Embryonic facial prominence (tissue), 1 donor: ENCODE measurements around the gene PRKCI.
"Not testable (repeated sequence)": the region's sequence is repeated elsewhere in the genome, so short reads cannot be mapped to it uniquely, and the experiment has no call there.

Experiments used
- DNase-seq: peaks from one replicate; pipeline ENCODE4 v3.0.0-alpha.2; 2016; ENCODE audit errors: extremely low spot score

Gene PRKCI

DNA sequence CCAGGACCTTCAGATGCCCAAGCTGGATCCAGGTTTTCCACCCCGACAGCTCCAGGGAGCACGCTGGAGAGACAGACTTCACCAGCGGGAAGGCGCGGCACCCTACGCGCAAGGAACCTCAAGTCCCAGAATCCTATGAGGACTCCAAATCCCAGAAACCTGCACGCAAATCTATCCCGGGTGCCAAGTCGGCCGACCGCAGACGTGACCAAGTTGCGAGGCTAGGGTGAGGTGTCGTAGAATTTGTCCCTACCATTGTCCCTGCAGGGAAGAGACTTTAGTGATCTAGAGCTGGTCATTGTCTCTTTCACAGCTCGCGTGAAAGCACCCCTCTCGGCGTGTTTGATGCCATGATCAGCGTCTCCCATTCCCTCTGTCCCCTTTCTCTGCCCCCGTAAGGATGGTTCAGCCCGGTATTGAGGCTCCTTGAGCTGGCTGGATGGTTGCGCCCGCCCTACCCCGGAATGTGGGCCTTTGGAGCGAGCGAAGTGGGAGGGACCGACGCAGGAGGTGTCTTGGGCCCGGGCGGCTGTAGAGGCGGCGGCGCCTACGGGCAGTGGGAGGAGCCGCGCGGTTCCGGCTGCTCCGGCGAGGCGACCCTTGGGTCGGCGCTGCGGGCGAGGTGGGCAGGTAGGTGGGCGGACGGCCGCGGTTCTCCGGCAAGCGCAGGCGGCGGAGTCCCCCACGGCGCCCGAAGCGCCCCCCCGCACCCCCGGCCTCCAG is at the start of gene PRKCI:
Gene PRKCI (plus strand): TSS at position 501 of the 723 bp plus-strand sequence. CDS start 246 bp downstream, outside the sequence.
- DNase-seq = peak; percentile 96

DNA sequence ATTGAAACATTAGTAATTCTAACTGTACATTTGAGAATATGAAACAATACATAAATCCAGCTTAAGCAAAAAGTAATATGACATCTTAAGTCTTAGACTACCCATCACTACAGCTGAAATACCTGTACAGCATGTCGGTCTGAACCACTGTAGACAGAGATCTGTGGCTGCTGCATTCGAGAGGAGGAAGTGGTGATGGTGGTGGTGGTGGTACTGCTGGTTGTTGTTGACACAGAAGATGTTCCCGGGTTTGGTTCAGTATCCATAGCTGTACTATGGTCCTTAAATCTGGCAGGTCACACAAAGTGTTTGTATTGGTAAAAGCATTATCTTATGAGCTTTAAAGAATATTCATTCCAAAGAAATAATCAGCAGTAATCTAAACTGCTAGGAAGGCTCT is 43.6 kb upstream of the PRKCI start:
- DNase-seq = no peak

DNA sequence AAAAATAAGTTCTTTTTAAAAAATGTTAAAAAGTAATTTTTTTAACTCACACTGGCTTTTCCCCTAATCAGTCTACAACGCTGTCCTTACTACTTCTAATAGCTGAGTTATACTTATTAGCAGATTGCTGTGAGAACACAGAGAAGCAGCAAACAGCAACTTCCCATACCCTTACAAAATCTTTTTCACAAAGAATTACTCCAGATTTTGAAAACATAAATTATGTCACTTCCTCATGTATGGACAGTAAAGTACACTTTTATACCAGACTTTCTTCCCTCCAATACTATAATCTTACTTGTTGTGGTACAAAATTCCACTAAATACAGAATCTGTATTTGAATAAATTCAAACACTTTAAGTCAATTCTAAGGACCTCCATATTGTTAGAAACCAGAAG is 42.8 kb upstream of the PRKCI start:
- DNase-seq = no peak

DNA sequence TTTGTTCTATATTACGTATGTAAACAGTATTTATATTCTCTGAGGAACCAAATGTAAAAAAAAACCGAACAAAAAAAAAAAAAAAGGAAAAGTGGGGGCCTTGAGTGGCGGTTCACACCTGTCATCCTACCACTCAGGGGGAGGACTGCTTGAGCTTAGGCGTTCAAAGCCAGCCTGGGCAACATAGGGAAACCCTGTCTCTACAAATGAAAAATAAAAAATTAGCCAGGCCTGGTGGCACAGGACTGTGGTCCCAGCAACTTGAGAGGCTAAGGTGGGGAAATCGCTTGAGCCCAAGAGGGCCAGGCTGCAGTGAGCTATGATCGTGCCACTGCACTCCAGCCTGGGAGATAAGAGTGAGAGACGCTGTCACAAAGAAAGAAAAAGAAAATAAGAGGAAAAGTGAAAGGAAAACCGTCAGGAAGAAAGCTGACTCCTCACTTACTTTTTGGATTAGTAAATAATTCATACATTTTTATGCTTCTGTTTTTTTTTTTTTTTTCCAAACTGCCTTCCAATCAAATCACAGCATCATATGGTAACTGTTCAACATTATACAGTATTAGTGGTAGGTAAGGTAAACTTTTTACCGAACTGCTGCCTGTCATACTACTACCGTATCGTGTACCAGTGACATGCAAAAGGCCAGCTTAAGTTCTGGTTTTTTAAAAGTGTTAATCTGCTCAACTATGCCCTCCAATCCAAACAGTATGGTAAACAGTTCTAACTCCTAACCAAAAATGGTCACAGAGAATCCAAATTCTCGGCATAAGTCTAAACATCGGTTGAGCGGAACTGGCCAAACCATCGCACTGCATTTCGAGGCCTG is 41.9 kb upstream of the PRKCI start:
- DNase-seq = no peak

DNA sequence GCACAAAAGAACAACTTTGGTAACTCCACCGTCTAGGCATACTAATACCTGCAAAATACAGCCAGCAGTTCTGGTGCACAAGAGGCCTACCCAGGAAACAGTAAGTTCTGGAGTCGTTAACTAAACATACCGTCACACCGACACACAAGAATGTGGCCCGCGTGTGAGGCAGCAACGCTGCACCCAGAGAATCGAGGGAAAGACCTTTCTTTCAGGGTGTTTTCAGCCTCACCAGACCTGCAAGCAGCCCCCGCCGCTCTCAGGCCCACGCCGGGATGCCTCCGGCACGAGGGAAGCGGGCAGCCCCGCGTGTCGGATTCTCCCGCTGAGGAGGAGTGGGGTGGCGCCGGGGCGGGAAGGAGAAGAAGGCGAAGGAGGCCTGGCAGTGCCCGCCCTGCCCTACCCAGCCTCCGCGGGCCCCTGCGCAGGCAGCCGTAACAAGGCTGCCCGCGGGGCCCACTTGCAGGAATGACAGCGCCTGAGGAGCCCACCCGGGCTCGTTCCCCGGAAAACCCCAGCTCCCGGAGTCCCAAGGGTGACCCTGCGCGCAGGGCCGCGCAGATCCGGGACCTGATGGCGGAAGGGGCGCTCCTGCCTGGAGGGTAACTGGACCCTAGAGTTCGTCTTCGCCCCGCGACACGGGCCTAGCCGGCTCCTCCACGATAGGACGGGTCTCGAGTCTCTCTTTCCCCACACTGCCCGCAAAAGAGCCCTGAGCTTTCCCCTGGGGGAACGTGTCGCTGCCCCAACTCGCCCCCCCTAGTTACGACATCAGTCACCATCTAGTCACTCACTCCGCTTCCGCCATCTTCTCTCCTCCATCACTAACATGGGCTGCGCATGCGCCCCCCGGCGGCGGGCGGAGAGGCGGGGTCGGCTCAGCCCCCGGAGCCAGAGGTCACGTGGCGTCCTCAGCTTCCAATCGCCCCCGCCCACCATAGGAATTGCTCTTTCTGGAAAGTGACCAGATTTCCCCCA is 41.0 kb upstream of the PRKCI start, which contains the start of gene PHC3:
Gene PHC3 (minus strand): TSS at position 826 of the 978 bp plus-strand sequence. CDS start 18 bp downstream, at position 808.
- peak; percentile 95 for DNase-seq

DNA sequence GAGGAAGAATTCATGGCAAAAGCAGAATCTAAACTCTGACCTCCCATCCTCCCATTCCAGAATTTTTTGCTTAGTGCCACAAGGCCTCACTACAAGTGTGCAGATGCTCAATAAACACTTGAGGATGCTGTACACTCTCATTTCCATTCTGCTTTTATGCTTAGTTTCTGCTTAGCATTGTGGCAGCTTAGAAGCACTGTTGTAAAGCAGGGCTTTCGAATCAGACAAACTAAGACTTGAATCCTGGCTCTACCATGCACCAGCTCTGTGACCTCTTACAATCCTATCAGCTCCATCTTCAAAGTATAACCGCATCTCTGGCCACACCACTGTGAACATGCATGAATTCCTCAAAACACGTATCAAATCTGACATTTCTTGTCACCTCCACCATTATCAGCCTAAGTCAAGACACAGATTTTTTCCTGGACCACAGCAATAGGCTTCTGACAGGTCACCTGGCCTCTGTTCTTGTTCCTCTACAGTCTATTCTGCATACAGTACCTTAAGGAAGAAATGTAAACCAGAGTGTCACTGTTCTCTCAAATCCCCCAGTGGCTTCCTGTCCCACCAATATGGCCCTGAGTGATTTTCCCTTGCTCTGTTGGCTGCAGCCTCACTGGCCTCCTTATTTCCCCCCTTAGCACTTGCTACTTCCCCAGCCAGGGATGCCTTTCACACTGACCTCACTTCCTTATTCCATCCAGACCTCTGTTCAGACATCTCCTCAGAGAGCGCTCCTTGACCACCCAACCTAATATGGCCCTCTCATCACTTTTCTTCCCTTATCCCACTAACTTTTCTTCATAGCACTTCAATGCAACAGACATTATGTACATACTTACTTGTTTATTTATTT is 32.6 kb upstream of the PRKCI start:
- no peak for DNase-seq

DNA sequence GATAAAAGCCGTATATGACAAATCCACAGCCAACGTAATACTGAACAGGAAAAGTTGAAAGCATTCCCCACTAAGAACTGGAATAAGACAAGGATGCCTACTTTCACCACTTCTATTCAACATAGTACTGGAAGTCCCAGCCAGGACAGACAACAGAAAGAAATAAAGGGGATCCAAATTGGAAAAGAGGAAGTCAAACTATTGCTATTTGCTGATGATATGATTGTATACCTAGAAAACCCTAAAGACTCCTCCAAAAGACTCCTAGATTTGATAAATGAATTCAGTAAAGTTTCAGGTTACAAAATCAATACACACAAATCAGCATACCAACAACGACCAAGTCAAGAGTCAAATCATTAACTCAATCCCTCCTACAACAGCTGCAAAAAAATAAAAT is 26.5 kb upstream of the PRKCI start:
- not testable (repeated sequence) for DNase-seq

DNA sequence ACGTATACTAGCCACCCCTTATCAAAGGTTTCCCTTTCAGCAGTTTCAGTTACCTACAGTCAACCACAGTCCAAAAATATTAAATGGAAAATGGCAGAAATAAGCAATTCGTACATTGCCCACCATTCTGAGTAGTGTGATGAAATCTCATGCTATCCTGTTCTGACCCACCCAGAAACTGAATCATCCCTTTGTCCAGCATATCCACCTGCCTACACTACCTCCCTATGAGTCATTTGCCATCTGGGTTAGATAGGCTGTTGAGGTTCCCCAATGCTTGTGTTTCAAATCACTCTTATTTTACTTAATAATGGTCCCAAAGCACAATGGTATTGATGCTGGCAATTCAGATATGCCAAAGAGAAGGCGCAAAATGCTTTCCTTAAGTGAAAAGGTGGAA is 25.4 kb upstream of the PRKCI start:
- DNase-seq = no peak

DNA sequence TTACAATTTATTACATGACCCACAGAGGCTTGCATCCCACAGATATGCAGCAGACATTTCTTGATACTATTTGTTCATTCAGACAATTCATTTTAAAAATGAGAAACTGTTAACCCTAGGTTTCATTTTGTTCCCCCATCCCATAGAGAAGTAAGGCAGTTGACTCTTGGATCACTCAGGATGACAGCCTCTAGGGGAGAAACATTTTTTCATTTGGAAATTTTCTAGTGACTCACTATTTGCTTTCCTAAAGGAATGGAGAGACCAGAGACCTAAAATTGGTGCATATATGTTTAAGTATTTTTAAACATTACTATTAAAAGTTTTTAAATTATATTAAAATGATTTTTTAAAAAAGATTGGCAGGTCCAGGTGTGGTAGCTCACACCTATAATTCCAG is 21.2 kb upstream of the PRKCI start:
- no peak for DNase-seq

DNA sequence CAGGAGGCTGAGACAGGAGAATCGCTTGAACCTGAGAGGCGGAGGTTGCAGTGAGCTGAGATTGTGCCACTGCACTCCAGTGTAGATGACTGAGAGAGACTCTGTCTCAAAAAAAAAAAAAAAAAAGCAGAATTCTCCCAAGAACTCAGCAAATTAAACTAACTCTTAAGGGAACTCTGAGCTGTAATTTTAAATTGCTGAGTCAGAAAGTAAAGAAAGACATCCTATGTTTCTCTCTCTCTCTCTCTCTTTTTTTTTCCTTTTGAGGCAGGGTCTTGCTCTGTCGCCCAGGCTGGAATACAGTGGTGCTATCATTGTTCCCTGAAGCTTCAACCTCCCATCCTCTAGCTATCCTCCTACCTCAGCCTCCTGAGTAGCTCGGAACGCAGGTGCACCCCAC is 20.7 kb upstream of the PRKCI start:
- no peak for DNase-seq

DNA sequence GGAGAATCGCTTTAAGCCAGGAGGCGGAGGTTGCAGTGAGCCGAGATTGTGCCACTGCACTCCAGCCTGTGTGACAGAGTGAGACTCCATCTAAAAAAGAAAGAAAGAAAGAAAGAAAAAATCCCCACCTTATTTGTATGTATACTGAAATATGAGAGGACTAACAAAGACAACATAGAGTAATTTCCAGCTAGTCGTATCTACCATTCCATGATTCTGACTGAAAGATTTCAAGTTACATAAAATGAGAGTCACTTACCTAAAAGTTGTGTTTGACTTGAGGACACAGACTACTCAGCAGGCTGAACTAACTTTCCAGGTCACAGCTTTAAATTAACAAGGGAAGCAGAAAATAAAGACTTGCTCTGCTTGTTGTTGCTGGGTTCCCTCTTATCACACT is 18.8 kb upstream of the PRKCI start:
- DNase-seq = no peak

DNA sequence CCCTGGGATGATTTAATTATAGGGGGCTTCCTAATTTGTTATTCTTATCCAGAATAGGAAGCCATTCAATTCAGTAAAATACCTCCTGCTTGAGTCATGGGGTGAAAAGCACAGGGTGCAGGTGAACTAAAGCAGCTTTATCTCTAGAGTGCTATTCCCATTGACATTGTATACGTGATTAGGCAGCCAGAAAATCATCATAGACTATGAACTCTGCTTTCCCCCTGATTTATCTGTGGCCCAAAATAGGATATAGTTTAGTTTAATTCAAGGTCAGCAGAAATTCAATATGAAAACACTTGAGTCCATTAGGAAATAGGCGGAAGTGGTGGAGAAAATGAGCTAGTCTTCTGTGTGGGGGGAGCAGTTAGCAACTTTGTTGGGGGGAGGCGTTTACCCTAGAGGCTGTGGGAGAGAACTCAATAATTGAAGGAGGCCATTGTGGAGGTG is 18.2 kb upstream of the PRKCI start:
- no peak for DNase-seq

DNA sequence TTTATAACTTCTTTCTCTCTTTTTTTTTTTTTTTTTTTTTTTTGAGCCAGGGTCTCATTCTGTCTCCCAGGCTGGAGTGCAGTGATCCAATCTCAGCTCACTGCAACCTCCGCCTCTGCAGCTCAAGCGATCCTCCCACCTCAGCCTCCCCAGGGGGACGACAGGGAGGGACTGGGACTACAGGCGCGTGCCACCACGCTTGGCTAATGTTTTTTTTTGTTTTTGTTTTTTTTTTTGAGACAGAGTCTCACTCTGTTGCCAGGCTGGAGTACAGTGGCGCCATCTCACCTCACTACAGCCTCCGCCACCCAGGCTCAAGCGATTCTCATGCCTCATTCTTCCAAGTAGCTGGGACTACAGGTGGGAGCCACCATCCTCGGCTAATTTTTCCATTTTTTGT is 17.7 kb upstream of the PRKCI start:
- DNase-seq = no peak

DNA sequence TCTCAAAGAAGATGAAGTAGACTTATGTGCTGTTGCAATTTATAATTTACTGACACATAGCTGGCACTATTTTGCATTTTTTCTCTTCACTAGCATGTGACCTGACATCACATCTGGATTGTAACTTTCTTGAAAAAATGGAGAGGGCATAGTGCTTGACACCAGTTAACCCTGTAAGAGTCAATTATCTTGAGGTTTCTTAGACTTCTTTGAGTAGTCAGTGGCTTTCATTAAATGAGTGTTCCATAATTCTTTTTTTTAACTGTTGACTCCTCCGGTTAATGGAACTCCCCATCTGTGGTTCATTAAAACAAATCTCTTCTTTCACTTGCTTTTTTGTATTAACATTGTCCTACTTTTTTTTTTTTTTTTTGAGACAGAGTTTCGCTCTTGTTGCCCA is 16.9 kb upstream of the PRKCI start:
- DNase-seq = no peak

DNA sequence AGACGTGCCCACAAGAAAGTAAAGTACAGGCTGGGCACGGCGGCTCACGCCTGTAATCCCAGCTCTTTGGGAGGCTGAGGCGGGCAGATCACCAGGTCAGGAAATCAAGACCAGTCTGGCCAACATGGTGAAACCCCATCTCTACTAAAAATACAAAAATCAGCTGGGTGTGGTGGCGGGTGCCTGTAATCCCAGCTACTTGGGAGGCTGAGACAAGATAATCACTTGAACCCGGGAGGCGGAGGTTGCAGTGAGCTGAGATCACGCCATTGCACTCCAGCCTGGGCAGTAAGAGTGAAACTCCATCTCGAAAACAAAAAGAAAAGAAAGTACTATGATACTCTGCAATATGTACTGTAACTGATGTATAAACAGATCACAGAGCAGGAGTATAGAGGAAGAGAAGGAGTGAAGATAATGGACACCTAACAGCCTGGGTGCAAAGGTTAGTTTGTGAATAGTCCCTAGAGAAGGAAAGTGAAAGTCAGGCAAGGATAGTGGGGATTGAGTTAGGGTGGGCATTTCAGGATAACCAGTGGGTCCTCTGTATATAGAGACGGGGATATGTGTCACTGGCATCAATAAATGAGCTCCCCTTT is 16.0 kb upstream of the PRKCI start:
- DNase-seq = not testable (repeated sequence)

DNA sequence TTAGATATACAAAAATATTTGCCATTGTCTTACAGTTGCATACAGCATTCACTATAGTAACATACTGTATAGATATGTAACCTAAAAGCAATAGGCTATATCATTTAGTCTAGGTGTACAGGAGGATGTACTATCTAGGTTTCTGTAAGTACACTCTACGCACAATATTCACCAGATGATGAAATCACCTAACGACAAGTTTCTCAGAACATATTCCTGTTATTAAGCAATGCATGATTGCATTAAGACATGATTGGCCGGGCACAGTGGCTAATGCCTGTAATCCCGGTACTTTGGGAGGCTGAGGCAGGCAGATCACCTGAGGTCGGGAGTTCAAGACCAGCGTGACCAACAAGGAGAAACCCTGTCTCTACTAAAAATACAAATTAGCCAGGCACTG is 14.5 kb upstream of the PRKCI start:
- no peak for DNase-seq

DNA sequence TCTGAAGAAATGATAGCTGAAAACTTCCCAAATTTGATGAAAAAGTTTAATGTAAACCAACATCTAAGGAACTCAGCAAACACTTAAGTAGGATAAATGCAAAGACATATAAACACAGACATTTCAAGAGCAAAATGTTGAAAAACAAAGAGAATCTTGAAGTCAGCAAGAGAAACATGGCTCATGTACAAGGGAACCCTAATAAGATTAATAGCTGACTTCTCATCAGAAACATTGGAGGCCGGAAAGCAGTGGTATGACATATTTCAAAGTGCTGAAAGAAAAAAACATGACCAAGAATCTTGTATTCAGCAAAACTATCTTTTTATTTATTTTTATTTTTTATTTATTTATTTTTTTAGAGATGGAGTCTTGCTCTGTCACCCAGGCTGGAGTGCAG is 10.6 kb upstream of the PRKCI start:
- no peak for DNase-seq

DNA sequence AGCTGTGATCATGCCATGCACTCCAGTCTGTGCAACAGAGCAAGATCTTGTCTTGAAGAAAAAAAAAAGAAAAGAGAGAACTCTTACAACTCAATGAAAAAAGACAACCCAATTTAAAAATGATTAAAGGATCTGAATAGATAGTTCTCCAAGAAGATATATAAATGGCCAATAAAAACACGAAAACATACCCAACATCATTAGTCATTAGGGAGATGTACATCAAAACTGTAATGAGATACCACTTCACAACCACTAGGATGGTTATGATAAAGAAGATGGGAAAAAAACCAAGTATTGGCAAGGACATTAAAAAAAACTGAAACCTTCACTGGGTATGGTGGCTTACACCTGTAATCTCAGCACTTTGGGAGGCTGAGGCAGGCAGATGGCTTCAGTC is 2.4 kb upstream of the PRKCI start:
- DNase-seq = no peak

DNA sequence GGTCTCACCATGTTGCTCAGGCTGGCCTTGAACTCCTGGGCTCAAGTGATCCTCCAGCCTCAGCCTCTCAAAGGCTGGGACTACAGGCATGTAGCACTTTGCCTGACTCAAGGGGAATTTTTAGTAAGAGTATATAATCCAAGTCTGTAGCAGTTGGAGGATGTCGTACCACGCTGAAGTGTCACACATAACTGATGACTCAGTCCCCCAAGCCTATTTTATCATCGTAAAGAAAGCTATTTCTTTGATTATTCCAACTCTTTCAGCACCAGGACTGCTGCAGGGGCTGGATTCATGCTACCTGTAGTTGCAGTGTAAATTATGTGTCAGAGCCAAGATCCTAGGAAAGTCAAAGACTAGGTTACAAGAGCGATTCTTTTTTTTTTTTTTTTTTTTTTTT is 1.4 kb upstream of the PRKCI start:
- no peak for DNase-seq
